GM10266 (cell line): ENCODE measurements around the gene SELENBP1.

Experiments
- DNase-seq: peaks from one replicate; pipeline ENCODE4 v3.0.0; 2012; ENCODE audit errors: extremely low spot score
- CTCF ChIP-seq: IDR thresholded peaks from 2 replicates; pipeline ENCODE4 v1.5.1; 2012; ENCODE audit warnings: mild to moderate bottlenecking, low read depth; ENCODE audit not compliant: control insufficient read depth, insufficient read depth; ENCODE audit errors: missing control alignments

The SELENBP1 gene

GRCh38 chr1:151342569-151342968 is 29.9 kb downstream of the SELENBP1 start:
- TF ChIP-seq CTCF: no peak
- DNase-seq: no peak

GRCh38 chr1:151342021-151342420 is 30.5 kb downstream of the SELENBP1 start:
- DNase-seq: no peak

GRCh38 chr1:151340870-151341754 is 31.4 kb downstream of the SELENBP1 start:
- peak; percentile 45 for DNase-seq
- peak; percentile 76 for TF ChIP-seq CTCF

More at GRCh38 chr1:151342021-151342420, 30.5 kb downstream of the SELENBP1 start:
- TF ChIP-seq CTCF: no peak

GRCh38 chr1:151336556-151336955 is 35.9 kb downstream of the SELENBP1 start:
- no peak for DNase-seq
- no peak for TF ChIP-seq CTCF

GRCh38 chr1:151334822-151335221 is 37.7 kb downstream of the SELENBP1 start:
- DNase-seq: no peak
- no peak for TF ChIP-seq CTCF

GRCh38 chr1:151327903-151328674 is 44.4 kb downstream of the SELENBP1 start:
- no peak for DNase-seq
- TF ChIP-seq CTCF: no peak
